H9 (cell line): ENCODE data around the gene ARID5A. TPM values are rescaled to one million over a fixed set of nuclear protein-coding genes. Genes with fewer than 3 reads are reported as not detected.

Experiments
- DNase-seq: peaks from one replicate; pipeline ENCODE4 v3.0.0-alpha.2; 2017
- H2AFZ ChIP-seq: one replicate; pipeline ENCODE4 v1.6.1; 2013; ENCODE audit warnings: mild to moderate bottlenecking, low read length, control low read depth, moderate library complexity
- H2AK5ac ChIP-seq: 2 replicates; pipeline ENCODE4 v1.6.1; 2013; ENCODE audit warnings: low read length, control low read depth, mixed read lengths; ENCODE audit not compliant: insufficient read length
- H2BK120ac ChIP-seq: one replicate; pipeline ENCODE4 v1.6.1; 2013; ENCODE audit warnings: low read depth, mild to moderate bottlenecking, low read length, control low read depth, inconsistent platforms; ENCODE audit not compliant: poor library complexity, severe bottlenecking
- H2BK12ac ChIP-seq: 2 replicates; pipeline ENCODE4 v1.6.1; 2013; ENCODE audit warnings: low read length, control low read depth, mixed read lengths, low read depth; ENCODE audit not compliant: insufficient read length
- H2BK15ac ChIP-seq: 2 replicates; pipeline ENCODE4 v1.6.1; 2013; ENCODE audit warnings: low read depth, low read length, control low read depth
- H2BK20ac ChIP-seq: one replicate; pipeline ENCODE4 v1.6.1; 2013; ENCODE audit warnings: low read depth, mild to moderate bottlenecking, low read length, control low read depth, inconsistent platforms; ENCODE audit not compliant: poor library complexity, severe bottlenecking
- H2BK5ac ChIP-seq: 2 replicates; pipeline ENCODE4 v1.6.1; 2013; ENCODE audit warnings: low read length, control low read depth, mixed read lengths; ENCODE audit not compliant: insufficient read length
- H3K14ac ChIP-seq: 2 replicates; pipeline ENCODE4 v1.6.1; 2013; ENCODE audit warnings: low read length, control low read depth; ENCODE audit not compliant: insufficient read depth
- H3K18ac ChIP-seq: 2 replicates; pipeline ENCODE4 v1.6.1; 2013; ENCODE audit warnings: low read depth, mild to moderate bottlenecking, mixed read lengths, low read length, control low read depth; ENCODE audit not compliant: insufficient read length
- H3K23ac ChIP-seq: 2 replicates; pipeline ENCODE4 v1.6.1; 2013; ENCODE audit warnings: low read length, control low read depth, mixed read lengths, low read depth; ENCODE audit not compliant: insufficient read length
- H3K23me2 ChIP-seq: 2 replicates; pipeline ENCODE4 v1.6.1; 2013; ENCODE audit warnings: low read depth, mild to moderate bottlenecking, mixed read lengths, low read length, control low read depth; ENCODE audit not compliant: insufficient read length, poor library complexity, severe bottlenecking
- H3K27ac ChIP-seq: 2 replicates; pipeline ENCODE4 v1.5.1; 2013; ENCODE audit warnings: low read length, control low read depth, mixed read lengths, low read depth; ENCODE audit not compliant: insufficient read length
- H3K27me3 ChIP-seq: 2 replicates; pipeline ENCODE4 v1.6.1; 2013; ENCODE audit warnings: low read length, control low read depth, inconsistent platforms; ENCODE audit not compliant: insufficient read depth
- H3K4ac ChIP-seq: 2 replicates; pipeline ENCODE4 v1.6.1; 2013; ENCODE audit warnings: low read depth, mild to moderate bottlenecking, control low read depth, inconsistent platforms, low read length, moderate library complexity
- H3K4me1 ChIP-seq: 2 replicates; pipeline ENCODE4 v1.6.1; 2013; ENCODE audit warnings: low read length, control low read depth, inconsistent platforms; ENCODE audit not compliant: insufficient read depth
- H3K4me2 ChIP-seq: 2 replicates; pipeline ENCODE4 v1.6.1; 2013; ENCODE audit warnings: low read length, control low read depth, mixed read lengths; ENCODE audit not compliant: insufficient read length, insufficient read depth
- H3K56ac ChIP-seq: 2 replicates; pipeline ENCODE4 v1.6.1; 2013; ENCODE audit warnings: low read depth, mild to moderate bottlenecking, mixed read lengths, low read length, control low read depth; ENCODE audit not compliant: insufficient read length
- H3K79me1 ChIP-seq: 2 replicates; pipeline ENCODE4 v1.6.1; 2013; ENCODE audit warnings: low read depth, mild to moderate bottlenecking, moderate library complexity, low read length, control low read depth, inconsistent platforms; ENCODE audit not compliant: insufficient read depth, poor library complexity, severe bottlenecking
- H3K79me2 ChIP-seq: 2 replicates; pipeline ENCODE4 v1.6.1; 2013; ENCODE audit warnings: low read length, control low read depth, inconsistent platforms; ENCODE audit not compliant: insufficient read depth
- H3K9ac ChIP-seq: 2 replicates; pipeline ENCODE4 v1.6.1; 2013; ENCODE audit warnings: low read length, control low read depth, mixed read lengths; ENCODE audit not compliant: insufficient read length; ENCODE audit errors: extremely low read depth
- H3K9me3 ChIP-seq: one replicate; pipeline ENCODE4 v1.6.1; 2013; ENCODE audit warnings: low read depth, low read length, inconsistent platforms; ENCODE audit not compliant: control insufficient read depth
- H3T11ph ChIP-seq: one replicate; pipeline ENCODE4 v1.6.1; 2013; ENCODE audit warnings: mild to moderate bottlenecking, low read length, control low read depth, inconsistent platforms
- H4K20me1 ChIP-seq: one replicate; pipeline ENCODE4 v1.6.1; 2013; ENCODE audit not compliant: control insufficient read depth, insufficient read length, insufficient read depth
- H4K5ac ChIP-seq: 2 replicates; pipeline ENCODE4 v1.6.1; 2013; ENCODE audit warnings: low read depth, mild to moderate bottlenecking, mixed read lengths, low read length, control low read depth; ENCODE audit not compliant: insufficient read length
- H4K8ac ChIP-seq: replicated peaks from 2 replicates; pipeline ENCODE4 v1.6.1; 2013; ENCODE audit warnings: low read length, control low read depth, mixed read lengths, low read depth; ENCODE audit not compliant: insufficient read length
- H4K91ac ChIP-seq: 2 replicates; pipeline ENCODE4 v1.6.1; 2013; ENCODE audit warnings: low read depth, mild to moderate bottlenecking, moderate library complexity, mixed read lengths, low read length, control low read depth; ENCODE audit not compliant: insufficient read length
- H3K27ac Mint-ChIP-seq, 3 experiments: 2 replicates in 2 of 3; 3 replicates in 1 of 3; pipeline ENCODE4 v1.8.0; 2020 to 2021; ENCODE audit warnings: mixed read lengths in 3 of 3, mild to moderate bottlenecking in 1 of 3, moderate library complexity in 1 of 3
- H3K27me3 Mint-ChIP-seq: 2 replicates; pipeline ENCODE4 v1.8.0; 2021; ENCODE audit warnings: low read depth, mild to moderate bottlenecking, moderate library complexity, mixed read lengths
- H3K36me3 Mint-ChIP-seq, 3 experiments: 2 replicates in 2 of 3; 3 replicates in 1 of 3; pipeline ENCODE4 v1.8.0; 2020 to 2021; ENCODE audit warnings: low read depth in 3 of 3, mixed read lengths in 3 of 3; ENCODE audit not compliant: insufficient read depth in 1 of 3
- H3K4me1 Mint-ChIP-seq, 2 experiments: 2 replicates each; pipeline ENCODE4 v1.8.0; 2020; ENCODE audit warnings: mixed read lengths in 2 of 2
- H3K4me3 Mint-ChIP-seq, 2 experiments: 2 replicates in 1 of 2; 3 replicates in 1 of 2; pipeline ENCODE4 v1.8.0; 2020 to 2021; ENCODE audit warnings: mild to moderate bottlenecking in 2 of 2, mixed read lengths in 2 of 2, moderate library complexity in 1 of 2
- H3K9me3 Mint-ChIP-seq, 2 experiments: 2 replicates in 1 of 2; 3 replicates in 1 of 2; pipeline ENCODE4 v1.8.0; 2020; ENCODE audit warnings: mild to moderate bottlenecking in 2 of 2, mixed read lengths in 2 of 2, moderate library complexity in 1 of 2
- CTCF ChIP-seq: fragments of 200-600 bp; sonication (generic); conservative IDR thresholded peaks from 3 replicates; pipeline ENCODE4 v1.8.0; 2021; ENCODE audit warnings: antibody characterized with exemption, mild to moderate bottlenecking
- WGBS: extraction: QIAGEN DNeasy Blood & Tissue Kit; methylation state at CpG from one replicate; pipeline ENCODE4 v1.1.7; 2013; ENCODE audit warnings: missing lambda C conversion rate, low lambda C conversion rate, mixed read lengths; ENCODE audit not compliant: insufficient read length; ENCODE audit errors: extremely low coverage; 5-methylcytosine and 5-hydroxymethylcytosine counted together
- total RNA-seq: library from RNA; stranded (reverse); gene quantifications from 2 replicates; pipeline ENCODE4 v1.2.1, GENCODE V29; 2021

Gene ARID5A
- total RNA-seq, 1 experiment from 2014 or later: 4.5 TPM

DNA sequence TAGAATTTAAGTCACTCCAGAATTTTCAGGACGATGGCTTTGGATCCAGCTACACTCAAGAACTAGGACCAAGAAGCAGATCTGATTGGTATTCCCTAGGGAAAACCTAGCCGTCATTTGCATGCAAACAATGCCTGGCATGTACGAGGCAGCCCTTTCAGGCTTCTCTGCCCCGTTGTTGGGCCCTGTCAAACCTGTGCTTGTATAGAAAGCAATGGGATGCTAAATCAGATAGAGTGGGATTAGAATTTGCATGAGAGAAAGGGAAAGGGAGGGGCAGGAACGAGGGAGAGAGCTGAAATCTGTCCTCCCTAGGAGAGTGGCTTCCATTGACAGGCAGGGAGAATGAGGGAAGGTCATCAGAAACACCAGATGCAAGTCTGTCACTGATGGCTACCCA lies 28.6 kb downstream of the ARID5A start:
- H2BK15ac ChIP-seq: no peak overlapping the region
- no peak overlapping the region for H2BK5ac ChIP-seq
- no peak overlapping the region for H3K4ac ChIP-seq
- H3K4me1 ChIP-seq: peaks cover 4% of the 10 kb centered on the region; the same call in 1 of the 2 replicates
- H4K20me1 ChIP-seq: no peaks in the 10 kb centered on the region
- Mint-ChIP-seq H3K4me3 (peak overlapping the region in 1 of 2 experiments; percentile 8; a peak in 1 of 5 replicates), H3K27ac (peak overlapping the region; percentile 37 to 85 (median 72); a peak in 5 of 7 replicates), H3K4me1 (peaks cover 20 to 31% of the 10 kb centered on the region in 2 experiments), H3K36me3 (no peaks in the 10 kb centered on the region; a peak in 2 of 7 replicates), H3K27me3 (no peaks in the 10 kb centered on the region; the same call in 1 of the 2 replicates), H3K9me3 (peaks cover 0 to 6% of the 10 kb centered on the region in 2 experiments; a peak in 1 of 5 replicates)
- no peaks in the 10 kb centered on the region for H3K9me3 ChIP-seq
- no peak overlapping the region for H4K5ac ChIP-seq
- no peak overlapping the region for H3K56ac ChIP-seq
- no peak overlapping the region for H3K4me2 ChIP-seq
- H2BK12ac ChIP-seq: no peak overlapping the region
- TF ChIP-seq CTCF: no peak
- no peak overlapping the region for H2BK20ac ChIP-seq
- no CpG with 5 or more reads among the region's 5 CpGs for WGBS
- no peaks in the 10 kb centered on the region for H3K79me1 ChIP-seq
- H3K14ac ChIP-seq: no peak overlapping the region
- no peak overlapping the region for H4K8ac ChIP-seq
- no peak overlapping the region for H4K91ac ChIP-seq
- no peaks in the 10 kb centered on the region for H3K23me2 ChIP-seq
- no peak overlapping the region for H3K23ac ChIP-seq
- no peak overlapping the region for H3K9ac ChIP-seq
- no peak overlapping the region for H3K18ac ChIP-seq
- H3K27ac ChIP-seq: no peak overlapping the region
- no peak overlapping the region for H2AFZ ChIP-seq
- no peaks in the 10 kb centered on the region for H3K27me3 ChIP-seq
- H3T11ph ChIP-seq: no peak overlapping the region
- peak; percentile 67 for DNase-seq
- no peak overlapping the region for H2BK120ac ChIP-seq
- no peak overlapping the region for H2AK5ac ChIP-seq
- no peaks in the 10 kb centered on the region for H3K79me2 ChIP-seq
